Measurements from ENCODE around the gene C16orf86. TPM values are rescaled to one million over a fixed set of nuclear protein-coding genes. Genes with fewer than 3 reads are reported as not detected.

The C16orf86 gene
- total RNA-seq, 4 donors from 2014 or later: 3.6 to 12.9 (median 5.0) TPM

DNA sequence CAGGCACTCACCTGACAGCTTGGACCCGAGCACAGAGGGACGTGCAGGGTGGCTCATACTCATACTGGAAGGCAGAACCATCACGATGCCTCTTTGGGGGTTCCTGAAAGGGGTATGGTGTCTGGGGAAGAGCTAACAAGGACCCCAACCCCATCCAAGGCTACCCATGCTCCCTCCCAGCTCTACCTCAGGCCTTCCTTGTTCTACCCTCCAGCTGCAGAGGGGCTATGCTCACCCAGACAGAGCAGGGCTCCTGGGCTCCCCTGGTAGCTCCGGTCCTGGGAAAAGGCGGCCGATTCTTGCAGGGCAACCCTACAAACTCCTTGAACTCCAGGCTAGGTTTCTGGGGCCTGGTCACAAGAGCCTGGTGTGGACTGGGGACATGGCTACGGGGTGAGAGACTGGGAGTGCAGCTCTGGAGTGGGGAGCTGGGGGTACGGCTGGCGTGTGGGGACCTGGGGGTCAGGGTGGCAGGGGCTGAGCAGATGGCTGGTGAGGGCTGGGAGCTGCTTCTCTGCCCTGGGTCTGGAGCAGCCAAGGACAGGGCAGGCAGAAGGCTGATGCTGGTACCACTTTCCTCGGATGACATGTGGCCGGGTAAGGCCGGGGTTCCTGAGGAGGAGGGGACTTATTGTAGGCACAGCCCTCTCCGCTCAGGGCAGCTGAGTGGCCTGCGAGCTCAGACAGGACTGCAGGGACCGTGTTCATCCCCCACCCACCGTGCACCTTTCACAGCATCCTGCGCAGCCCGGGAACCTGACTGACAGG is 8.7 kb upstream of the C16orf86 start:
- peaks cover 0 to 33% of the 10 kb centered on the region in 2 donors for H3K36me3 ChIP-seq
- ATAC-seq: no peak
- no peak overlapping the region for H3K4me3 ChIP-seq
- H3K27me3 ChIP-seq: peaks cover 28% of the 10 kb centered on the region
- H3K4me1 ChIP-seq: peaks cover 5 to 39% (median 22%) of the 10 kb centered on the region in 3 donors
- WGBS, 2 donors (ENCODE audit: low coverage in 1 of 2): 80% methylated on average over 1 of the region's 18 CpGs; no CpG with 5 or more reads in 1 of the 2 donors
- H3K27ac ChIP-seq: no peak overlapping the region
- H3K9me3 ChIP-seq: no peaks in the 10 kb centered on the region
- TF ChIP-seq POLR2AphosphoS5 (IDR thresholded peaks at IDR 0.05) (no peak), EP300 (IDR thresholded peaks at IDR 0.05) (no peak), POLR2A (IDR thresholded peaks at IDR 0.05) (no peak)
- TF ChIP-seq, protein P1, sequence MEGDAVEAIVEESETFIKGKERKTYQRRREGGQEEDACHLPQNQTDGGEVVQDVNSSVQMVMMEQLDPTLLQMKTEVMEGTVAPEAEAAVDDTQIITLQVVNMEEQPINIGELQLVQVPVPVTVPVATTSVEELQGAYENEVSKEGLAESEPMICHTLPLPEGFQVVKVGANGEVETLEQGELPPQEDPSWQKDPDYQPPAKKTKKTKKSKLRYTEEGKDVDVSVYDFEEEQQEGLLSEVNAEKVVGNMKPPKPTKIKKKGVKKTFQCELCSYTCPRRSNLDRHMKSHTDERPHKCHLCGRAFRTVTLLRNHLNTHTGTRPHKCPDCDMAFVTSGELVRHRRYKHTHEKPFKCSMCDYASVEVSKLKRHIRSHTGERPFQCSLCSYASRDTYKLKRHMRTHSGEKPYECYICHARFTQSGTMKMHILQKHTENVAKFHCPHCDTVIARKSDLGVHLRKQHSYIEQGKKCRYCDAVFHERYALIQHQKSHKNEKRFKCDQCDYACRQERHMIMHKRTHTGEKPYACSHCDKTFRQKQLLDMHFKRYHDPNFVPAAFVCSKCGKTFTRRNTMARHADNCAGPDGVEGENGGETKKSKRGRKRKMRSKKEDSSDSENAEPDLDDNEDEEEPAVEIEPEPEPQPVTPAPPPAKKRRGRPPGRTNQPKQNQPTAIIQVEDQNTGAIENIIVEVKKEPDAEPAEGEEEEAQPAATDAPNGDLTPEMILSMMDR (IDR thresholded peaks at IDR 0.05): no peak

GRCh38 chr16:67658849-67659674 is 7.6 kb upstream of the C16orf86 start:
- Histone ChIP-seq H3K4me1 (peaks cover 0 to 27% (median 14%) of the 10 kb centered on the region in 3 donors), H3K9me3 (no peaks in the 10 kb centered on the region), H3K4me3 (peak overlapping the region; percentile 57 to 89), H3K27ac (peak overlapping the region in 3 of 4 donors; percentile 95 to 98 (median 98)), H3K36me3 (peaks cover 0 to 44% of the 10 kb centered on the region in 2 donors), H3K27me3 (peaks cover 17% of the 10 kb centered on the region)
- TF ChIP-seq EP300 (IDR thresholded peaks at IDR 0.05): no peak
- TF ChIP-seq, protein P1 (IDR thresholded peaks at IDR 0.05): no peak
- no peak for TF ChIP-seq POLR2A (IDR thresholded peaks at IDR 0.05)
- TF ChIP-seq POLR2AphosphoS5 (IDR thresholded peaks at IDR 0.05): no peak
- 37% methylated on average over 10 of the region's 21 CpGs; no CpG with 5 or more reads in 1 of the 2 donors for WGBS, 2 donors (ENCODE audit: low coverage in 1 of 2)
- no peak for ATAC-seq

GRCh38 chr16:67659675-67660563 is 6.7 kb upstream of the C16orf86 start, which contains the start of gene ACD:
ACD (minus strand) TSS chr16:67660260; CDS start chr16:67660220, 40 bp downstream.
- peak; percentile 86 for ATAC-seq
- Histone ChIP-seq H3K27ac (peak within 1 kb of the TSS; percentile 89 to 98 (median 96)), H3K27me3 (peaks cover 8% of the 10 kb centered on the region), H3K9me3 (no peaks in the 10 kb centered on the region), H3K4me3 (peak within 1 kb of the TSS; percentile 57 to 89), H3K36me3 (peaks cover 0 to 53% of the 10 kb centered on the region in 2 donors), H3K4me1 (peaks cover 0 to 34% (median 14%) of the 10 kb centered on the region in 3 donors)
- WGBS, 2 donors (ENCODE audit: low coverage in 1 of 2): no CpG with 5 or more reads among the region's 83 CpGs
- TF ChIP-seq EP300 (IDR thresholded peaks at IDR 0.05) (no peak), POLR2AphosphoS5 (IDR thresholded peaks at IDR 0.05) (peak; percentile 70), POLR2A (IDR thresholded peaks at IDR 0.05) (peak; percentile 67 to 80)
- TF ChIP-seq, protein P1 (IDR thresholded peaks at IDR 0.05): peak in 2 of 4 experiments; percentile 2 to 22

DNA sequence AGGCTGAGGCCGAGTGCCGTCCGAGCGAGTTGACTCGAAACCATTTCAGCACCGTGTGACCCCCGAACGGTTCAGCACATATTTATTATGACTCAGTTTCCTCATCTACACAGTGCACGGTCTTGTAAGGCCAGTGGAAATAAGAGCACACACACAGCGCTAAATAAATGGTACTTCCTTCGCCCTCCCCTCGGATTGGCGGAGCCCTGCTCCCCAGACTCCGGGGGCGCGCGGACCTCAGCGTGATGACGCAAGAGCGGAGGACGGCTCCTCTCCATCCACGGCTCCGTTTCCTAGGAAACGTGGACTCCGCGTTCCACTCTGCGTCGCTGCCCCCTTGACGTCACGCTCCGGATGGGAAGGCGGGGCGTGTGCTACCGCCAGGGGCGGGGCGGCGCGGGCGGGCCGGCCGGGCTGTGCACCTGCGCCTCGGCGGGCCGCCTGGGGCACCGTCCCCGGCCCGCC is 6.0 kb upstream of the C16orf86 start, which contains the start of gene PARD6A:
Gene PARD6A, plus strand, starts transcription at position 397 of the 465 bp plus-strand sequence. CDS start 79 bp downstream, outside the sequence.
- peaks cover 0 to 55% of the 10 kb centered on the region in 2 donors for H3K36me3 ChIP-seq
- no CpG with 5 or more reads among the region's 48 CpGs for WGBS, 2 donors (ENCODE audit: low coverage in 1 of 2)

More for the DNA sequence above, 6.0 kb upstream of the C16orf86 start, which contains the start of gene PARD6A:
- no peaks in the 10 kb centered on the region for H3K9me3 ChIP-seq
- H3K27ac ChIP-seq: peak within 1 kb of the TSS; percentile 89 to 98 (median 96)
- ATAC-seq: peak; percentile 93
- H3K4me3 ChIP-seq: peak within 1 kb of the TSS; percentile 57 to 89
- TF ChIP-seq POLR2AphosphoS5 (IDR thresholded peaks at IDR 0.05): no peak
- TF ChIP-seq, protein P1 (IDR thresholded peaks at IDR 0.05): peak in 1 of 4 experiments; percentile 41
- peaks cover 1% of the 10 kb centered on the region for H3K27me3 ChIP-seq
- H3K4me1 ChIP-seq: peaks cover 0 to 41% (median 18%) of the 10 kb centered on the region in 3 donors

Measured in gastroesophageal sphincter (tissue), 4 donors.